ENCODE data around the gene ZNF518B. TPM values are rescaled to one million over a fixed set of nuclear protein-coding genes. Genes with fewer than 3 reads are reported as not detected.

Gene ZNF518B
- total and polyA plus RNA-seq, 10 of the 15 experiments (the other 5 are each of a cell fraction or from before 2014, with no cell fraction given), result 2.7 to 20.5 (median 9.2) TPM

- no peak for TF ChIP-seq NR2F1 (conservative IDR thresholded peaks at IDR 0.05)
- TF ChIP-seq NKRF (conservative IDR thresholded peaks at IDR 0.05), result no peak
- no peak for TF ChIP-seq FOXM1 (IDR thresholded peaks at IDR 0.05; ENCODE audit: low read depth, low read length)
- no peak overlapping the region for H2AFZ ChIP-seq (ENCODE audit: control insufficient read depth, low read depth, low read length)
- intact Hi-C loops (cut with micrococcal nuclease; ENCODE audit: unreplicated experiment) (no loop called here), in situ Hi-C loops (cut with MboI) (no loop called here)
- H3K9me3 ChIP-seq (replicated peaks; ENCODE audit: control insufficient read depth, insufficient read depth, low read length), result no peaks in the 10 kb centered on the region
- ChIA-PET CTCF (interaction anchor here (1.3 to 1.6 kb wide), 2 partner anchors 9 to 15 kb away, joined by 3 to 5 read pairs; no protein-coding TSS in a partner anchor), POLR2A (no interaction called here), SMC1A (ENCODE audit: uncharacterized antibody, unreplicated experiment) (interaction anchor here (1.2 kb wide), 1 partner anchor 10 kb away, joined by 4 read pairs; no protein-coding TSS in a partner anchor), RAD21 (ENCODE audit: unreplicated experiment) (no interaction called here)
- no peak overlapping the region for H3K4me2 ChIP-seq (ENCODE audit: control insufficient read depth, insufficient read depth)
- BruUV-seq (replicated peaks), result no TSS peak
- H3K36me3 ChIP-seq (ENCODE audit: control insufficient read depth in 2 of 2, insufficient read depth in 2 of 2, low read length in 1 of 2), result no peaks in the 10 kb centered on the region
- no peaks in the 10 kb centered on the region for H3K79me2 ChIP-seq (ENCODE audit: control insufficient read depth, insufficient read depth, low read length)
- H3K27ac ChIP-seq (ENCODE audit: control insufficient read depth, insufficient read depth), result no peak overlapping the region
- DNase-seq (ENCODE audit: low read depth, low spot score), result no peak
- H3K9ac ChIP-seq (ENCODE audit: control insufficient read depth, insufficient read depth, low read length), result no peak overlapping the region
- FAIRE-seq, result no peak
- H3K27me3 ChIP-seq (replicated peaks in 1 of 2; ENCODE audit: control insufficient read depth in 2 of 2, insufficient read depth in 2 of 2, low read length in 1 of 2), result no peaks in the 10 kb centered on the region
- no peak for ATAC-seq
- H3K4me1 ChIP-seq (ENCODE audit: control insufficient read depth, insufficient read depth, low read length), result no peaks in the 10 kb centered on the region
- H4K20me1 ChIP-seq (ENCODE audit: control insufficient read depth, insufficient read depth), result no peaks in the 10 kb centered on the region
- H3K4me3 ChIP-seq, result no peak overlapping the region
These were observed 21.4 kb upstream of the ZNF518B start for GRCh38 chr4:10478621-10479020.

GRCh38 chr4:10470505-10470904 is 13.3 kb upstream of the ZNF518B start:
- no peak overlapping the region for H3K9ac ChIP-seq (ENCODE audit: control insufficient read depth, insufficient read depth, low read length)
- RAD21 ChIA-PET (ENCODE audit: unreplicated experiment), result no interaction called here
- WGBS (ENCODE audit: insufficient coverage, insufficient replicate concordance, low lambda C conversion rate, missing lambda C conversion rate), result 23% methylated on average over 5 of the region's 5 CpGs
- H3K4me1 ChIP-seq (ENCODE audit: control insufficient read depth, insufficient read depth, low read length), result no peaks in the 10 kb centered on the region
- H3K27me3 ChIP-seq (replicated peaks in 1 of 2; ENCODE audit: control insufficient read depth in 2 of 2, insufficient read depth in 2 of 2, low read length in 1 of 2), result no peaks in the 10 kb centered on the region; a peak in 1 of 4 replicates
- POLR2A ChIA-PET, result no interaction called here
- H3K27ac ChIP-seq (ENCODE audit: control insufficient read depth, insufficient read depth), result no peak overlapping the region
- H3K9me3 ChIP-seq (replicated peaks; ENCODE audit: control insufficient read depth, insufficient read depth, low read length), result no peaks in the 10 kb centered on the region
- H2AFZ ChIP-seq (ENCODE audit: control insufficient read depth, low read depth, low read length), result no peak overlapping the region
- CTCF ChIA-PET, result no interaction called here
- no TSS peak for BruUV-seq (replicated peaks)
- SMC1A ChIA-PET (ENCODE audit: uncharacterized antibody, unreplicated experiment), result no interaction called here
- no peaks in the 10 kb centered on the region for H3K36me3 ChIP-seq (ENCODE audit: control insufficient read depth in 2 of 2, insufficient read depth in 2 of 2, low read length in 1 of 2)
- no peaks in the 10 kb centered on the region for H3K79me2 ChIP-seq (ENCODE audit: control insufficient read depth, insufficient read depth, low read length)
- no peak overlapping the region for H3K4me2 ChIP-seq (ENCODE audit: control insufficient read depth, insufficient read depth)
- DNase-seq (ENCODE audit: low read depth, low spot score) (no peak), FAIRE-seq (no peak), ATAC-seq (no peak)
- H4K20me1 ChIP-seq (ENCODE audit: control insufficient read depth, insufficient read depth), result no peaks in the 10 kb centered on the region
- H3K4me3 ChIP-seq, result no peak overlapping the region
- intact Hi-C loops (cut with micrococcal nuclease; ENCODE audit: unreplicated experiment) (no loop called here), in situ Hi-C loops (cut with MboI) (no loop called here)
- TF ChIP-seq FOXK2 (IDR thresholded peaks at IDR 0.05), result no peak
- no peak for TF ChIP-seq IRF3 (IDR thresholded peaks at IDR 0.05)
- TF ChIP-seq ZBTB4 (CRISPR knock-in tag; IDR thresholded peaks at IDR 0.05), result no peak
- TF ChIP-seq PAX5 (IDR thresholded peaks at IDR 0.05; ENCODE audit: borderline replicate concordance, low read depth, low read length), result no peak
- TF ChIP-seq DPF2 (IDR thresholded peaks at IDR 0.05), result no peak
- no peak for TF ChIP-seq STAT1 (conservative IDR thresholded peaks at IDR 0.05)
- no peak for TF ChIP-seq IRF5 (IDR thresholded peaks at IDR 0.05; ENCODE audit: borderline replicate concordance)
- no peak for TF ChIP-seq MXI1 (IDR thresholded peaks at IDR 0.05; ENCODE audit: low read depth, low read length)

Data from GM12878 (cell line).